Neural cell (in vitro differentiated cells): ENCODE data around the gene C10orf120. TPM values are rescaled to one million over a fixed set of nuclear protein-coding genes. Genes with fewer than 3 reads are reported as not detected.
A peak's percentile ranks its signal among the peaks of the same experiment; 100 is the strongest.

Experiments
- H2AFZ ChIP-seq: fragments of 200-600, 300-800 bp; sonication (generic), shearing (Covaris generic); 2 replicates; pipeline ENCODE4 v1.6.0; 2014; ENCODE audit warnings: low read depth, mild to moderate bottlenecking, antibody characterized with exemption, low read length, moderate library complexity
- H3F3A ChIP-seq: fragments of 200-600 bp; shearing (Covaris generic); 2 replicates; pipeline ENCODE4 v1.6.1; 2016; ENCODE audit warnings: mild to moderate bottlenecking, moderate library complexity, mixed read lengths, antibody characterized with exemption, low read length; ENCODE audit not compliant: insufficient read depth, poor library complexity, severe bottlenecking
- H3K27ac ChIP-seq: fragments of 200-600, 300-800 bp; sonication (generic), shearing (Covaris generic); 2 replicates; pipeline ENCODE4 v1.5.1; 2014; ENCODE audit warnings: mild to moderate bottlenecking, low read length, moderate library complexity
- H3K27me3 ChIP-seq: fragments of 300-800, 200-600 bp; sonication (generic), shearing (Covaris generic); 2 replicates; pipeline ENCODE4 v1.6.0; 2014; ENCODE audit warnings: mild to moderate bottlenecking, low read depth, low read length, moderate library complexity; ENCODE audit not compliant: insufficient read depth
- H3K36me3 ChIP-seq: fragments of 300-800, 200-600 bp; sonication (generic), shearing (Covaris generic); 2 replicates; pipeline ENCODE4 v1.5.1; 2014; ENCODE audit warnings: mild to moderate bottlenecking, antibody characterized with exemption, low read length, moderate library complexity; ENCODE audit not compliant: insufficient read depth
- H3K4me2 ChIP-seq: fragments of 300-800, 200-600 bp; sonication (generic), shearing (Covaris generic); 2 replicates; pipeline ENCODE4 v1.6.0; 2014; ENCODE audit warnings: mild to moderate bottlenecking, low read length
- H3K4me3 ChIP-seq: fragments of 300-800, 200-600 bp; sonication (generic), shearing (Covaris generic); 2 replicates; pipeline ENCODE4 v1.5.1; 2014; ENCODE audit warnings: mild to moderate bottlenecking, low read length, moderate library complexity
- H3K79me2 ChIP-seq: fragments of 200-600 bp; shearing (Covaris generic); replicated peaks from 2 replicates; pipeline ENCODE4 v1.6.0; 2014; ENCODE audit warnings: mild to moderate bottlenecking, low read length, moderate library complexity; ENCODE audit not compliant: insufficient read depth
- H3K9ac ChIP-seq: fragments of 300-800, 200-600 bp; sonication (generic), shearing (Covaris generic); 2 replicates; pipeline ENCODE4 v1.6.1; 2016; ENCODE audit warnings: mild to moderate bottlenecking, low read length, mixed read lengths
- H3K9me2 ChIP-seq: fragments of 200-600 bp; shearing (Covaris generic); 2 replicates; pipeline ENCODE4 v1.6.1; 2016; ENCODE audit warnings: mild to moderate bottlenecking, low read length, mixed read lengths; ENCODE audit not compliant: insufficient read depth
- H3K9me3 ChIP-seq: fragments of 200-600, 300-800 bp; sonication (generic), shearing (Covaris generic); 2 replicates; pipeline ENCODE4 v1.6.1; 2016; ENCODE audit warnings: mild to moderate bottlenecking, mixed run types, low read length, moderate library complexity, mixed read lengths
- H4K20me1 ChIP-seq: fragments of 200-600 bp; shearing (Covaris generic); 2 replicates; pipeline ENCODE4 v1.6.1; 2016; ENCODE audit warnings: mild to moderate bottlenecking, mixed run types; ENCODE audit not compliant: insufficient read depth
- EP300 ChIP-seq: fragments of 450-650 bp; conservative IDR thresholded peaks from 2 replicates; pipeline ENCODE4 v1.6.1; 2014; ENCODE audit warnings: antibody characterized with exemption, mild to moderate bottlenecking, moderate library complexity; ENCODE audit not compliant: poor library complexity, severe bottlenecking
- EZH2 ChIP-seq: fragments of 200-600, 300-800 bp; shearing (Covaris generic), sonication (generic); IDR thresholded peaks from 2 replicates; pipeline ENCODE4 v1.6.1; 2014; ENCODE audit warnings: antibody characterized with exemption, low read length, borderline replicate concordance, mild to moderate bottlenecking; ENCODE audit not compliant: insufficient read depth, poor library complexity, severe bottlenecking
- MXI1 ChIP-seq: fragments of 450-650 bp; conservative IDR thresholded peaks from 2 replicates; pipeline ENCODE4 v1.6.1; 2014; ENCODE audit warnings: antibody characterized with exemption, mild to moderate bottlenecking; ENCODE audit not compliant: poor library complexity, severe bottlenecking
- POLR2AphosphoS5 ChIP-seq: IDR thresholded peaks from 2 replicates; pipeline ENCODE4 v1.6.1; 2012
- RAD21 ChIP-seq: fragments of 450-650 bp; conservative IDR thresholded peaks from 2 replicates; pipeline ENCODE4 v1.6.1; 2014; ENCODE audit warnings: antibody characterized with exemption, mild to moderate bottlenecking, moderate library complexity
- SMC3 ChIP-seq: fragments of 450-650 bp; conservative IDR thresholded peaks from 2 replicates; pipeline ENCODE4 v1.6.1; 2014; ENCODE audit warnings: antibody characterized with exemption, mild to moderate bottlenecking, moderate library complexity; ENCODE audit not compliant: poor library complexity
- TAF1 ChIP-seq: IDR thresholded peaks from 2 replicates; pipeline ENCODE4 v1.6.1; 2012; ENCODE audit warnings: low read depth
- polyA plus RNA-seq: library from polyadenylated mRNA; depleted of rRNA; stranded (reverse); fragments of >200 nt; gene quantifications from 2 replicates; pipeline ENCODE4 v1.2.3, GENCODE V29; 2014
- TF ChIP-seq, protein P1 (sequence below): IDR thresholded peaks from 2 replicates; pipeline ENCODE4 v1.6.1; 2012; ENCODE audit warnings: borderline replicate concordance
- TF ChIP-seq, protein P2 (sequence below): fragments of 450-650 bp; IDR thresholded peaks from 2 replicates; pipeline ENCODE4 v1.5.1; 2014; ENCODE audit warnings: antibody characterized with exemption, mild to moderate bottlenecking, moderate library complexity; ENCODE audit not compliant: poor library complexity, severe bottlenecking

C10orf120 gene
- polyA plus RNA-seq, 1 donor from 2014 or later, result not detected

DNA sequence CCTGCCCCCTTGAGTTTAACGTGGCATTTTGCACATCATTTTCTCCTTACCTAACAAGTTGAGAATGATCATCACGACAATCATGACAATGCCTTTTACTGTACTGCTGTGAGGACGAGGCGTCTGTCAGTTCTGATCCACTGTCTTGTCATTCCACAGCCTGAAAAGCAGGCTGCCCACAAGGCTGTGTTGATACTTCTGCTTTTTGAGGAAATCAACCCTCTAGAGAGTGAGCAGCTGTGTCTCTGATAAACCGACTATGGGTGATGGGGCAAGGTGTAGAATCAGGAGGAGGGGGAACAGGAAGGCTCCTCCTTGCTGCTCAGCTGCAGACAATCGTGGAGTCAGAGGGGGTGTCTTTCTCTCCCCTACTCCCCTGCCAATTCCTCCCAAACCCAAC lies 30.6 kb upstream of the C10orf120 start:
- TF ChIP-seq, protein P1, sequence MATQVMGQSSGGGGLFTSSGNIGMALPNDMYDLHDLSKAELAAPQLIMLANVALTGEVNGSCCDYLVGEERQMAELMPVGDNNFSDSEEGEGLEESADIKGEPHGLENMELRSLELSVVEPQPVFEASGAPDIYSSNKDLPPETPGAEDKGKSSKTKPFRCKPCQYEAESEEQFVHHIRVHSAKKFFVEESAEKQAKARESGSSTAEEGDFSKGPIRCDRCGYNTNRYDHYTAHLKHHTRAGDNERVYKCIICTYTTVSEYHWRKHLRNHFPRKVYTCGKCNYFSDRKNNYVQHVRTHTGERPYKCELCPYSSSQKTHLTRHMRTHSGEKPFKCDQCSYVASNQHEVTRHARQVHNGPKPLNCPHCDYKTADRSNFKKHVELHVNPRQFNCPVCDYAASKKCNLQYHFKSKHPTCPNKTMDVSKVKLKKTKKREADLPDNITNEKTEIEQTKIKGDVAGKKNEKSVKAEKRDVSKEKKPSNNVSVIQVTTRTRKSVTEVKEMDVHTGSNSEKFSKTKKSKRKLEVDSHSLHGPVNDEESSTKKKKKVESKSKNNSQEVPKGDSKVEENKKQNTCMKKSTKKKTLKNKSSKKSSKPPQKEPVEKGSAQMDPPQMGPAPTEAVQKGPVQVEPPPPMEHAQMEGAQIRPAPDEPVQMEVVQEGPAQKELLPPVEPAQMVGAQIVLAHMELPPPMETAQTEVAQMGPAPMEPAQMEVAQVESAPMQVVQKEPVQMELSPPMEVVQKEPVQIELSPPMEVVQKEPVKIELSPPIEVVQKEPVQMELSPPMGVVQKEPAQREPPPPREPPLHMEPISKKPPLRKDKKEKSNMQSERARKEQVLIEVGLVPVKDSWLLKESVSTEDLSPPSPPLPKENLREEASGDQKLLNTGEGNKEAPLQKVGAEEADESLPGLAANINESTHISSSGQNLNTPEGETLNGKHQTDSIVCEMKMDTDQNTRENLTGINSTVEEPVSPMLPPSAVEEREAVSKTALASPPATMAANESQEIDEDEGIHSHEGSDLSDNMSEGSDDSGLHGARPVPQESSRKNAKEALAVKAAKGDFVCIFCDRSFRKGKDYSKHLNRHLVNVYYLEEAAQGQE, result no peak
- TF ChIP-seq, protein P2, sequence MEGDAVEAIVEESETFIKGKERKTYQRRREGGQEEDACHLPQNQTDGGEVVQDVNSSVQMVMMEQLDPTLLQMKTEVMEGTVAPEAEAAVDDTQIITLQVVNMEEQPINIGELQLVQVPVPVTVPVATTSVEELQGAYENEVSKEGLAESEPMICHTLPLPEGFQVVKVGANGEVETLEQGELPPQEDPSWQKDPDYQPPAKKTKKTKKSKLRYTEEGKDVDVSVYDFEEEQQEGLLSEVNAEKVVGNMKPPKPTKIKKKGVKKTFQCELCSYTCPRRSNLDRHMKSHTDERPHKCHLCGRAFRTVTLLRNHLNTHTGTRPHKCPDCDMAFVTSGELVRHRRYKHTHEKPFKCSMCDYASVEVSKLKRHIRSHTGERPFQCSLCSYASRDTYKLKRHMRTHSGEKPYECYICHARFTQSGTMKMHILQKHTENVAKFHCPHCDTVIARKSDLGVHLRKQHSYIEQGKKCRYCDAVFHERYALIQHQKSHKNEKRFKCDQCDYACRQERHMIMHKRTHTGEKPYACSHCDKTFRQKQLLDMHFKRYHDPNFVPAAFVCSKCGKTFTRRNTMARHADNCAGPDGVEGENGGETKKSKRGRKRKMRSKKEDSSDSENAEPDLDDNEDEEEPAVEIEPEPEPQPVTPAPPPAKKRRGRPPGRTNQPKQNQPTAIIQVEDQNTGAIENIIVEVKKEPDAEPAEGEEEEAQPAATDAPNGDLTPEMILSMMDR, result no peak
- Histone ChIP-seq H3K36me3 (no peaks in the 10 kb centered on the region), H3K27ac (no peak overlapping the region), H3K9me2 (no peaks in the 10 kb centered on the region), H3K4me2 (no peak overlapping the region), H3K4me3 (peak overlapping the region; percentile 27), H3K9ac (no peak overlapping the region), H2AFZ (no peak overlapping the region), H3K79me2 (no peaks in the 10 kb centered on the region), H3F3A (no peaks in the 10 kb centered on the region), H3K27me3 (no peaks in the 10 kb centered on the region), H3K9me3 (no peaks in the 10 kb centered on the region), H4K20me1 (no peaks in the 10 kb centered on the region)

DNA sequence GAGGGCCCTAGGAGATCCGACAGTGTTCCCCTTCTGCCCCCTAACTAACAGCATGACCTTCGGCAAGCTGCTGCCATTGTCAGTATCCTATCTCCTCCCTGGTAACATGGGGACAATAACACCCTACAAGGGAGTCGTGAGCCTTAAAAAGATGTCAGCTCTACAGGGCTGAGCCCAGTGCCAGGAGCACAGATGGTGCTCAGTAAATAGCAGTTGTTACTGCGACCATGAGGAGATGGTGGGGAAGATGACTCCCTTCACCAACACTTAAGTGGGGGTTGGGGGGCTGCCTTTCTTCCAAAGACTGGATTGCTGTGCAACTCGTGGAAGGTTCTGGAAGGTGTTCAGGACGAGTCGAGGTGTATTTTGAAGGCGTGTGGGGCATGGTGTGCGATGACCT lies 29.5 kb upstream of the C10orf120 start:
- no peaks in the 10 kb centered on the region for H3F3A ChIP-seq
- H3K79me2 ChIP-seq, result no peaks in the 10 kb centered on the region
- no peak overlapping the region for H2AFZ ChIP-seq
- no peak overlapping the region for H3K9ac ChIP-seq
- no peaks in the 10 kb centered on the region for H3K27me3 ChIP-seq
- no peak overlapping the region for H3K4me3 ChIP-seq
- TF ChIP-seq SMC3, result no peak
- TF ChIP-seq, protein P2, result no peak
- no peak for TF ChIP-seq POLR2AphosphoS5
- no peak for TF ChIP-seq TAF1
- TF ChIP-seq MXI1, result no peak
- TF ChIP-seq EZH2, result no peak
- no peak for TF ChIP-seq RAD21
- TF ChIP-seq, protein P1, result no peak
- TF ChIP-seq EP300, result no peak
- H3K4me2 ChIP-seq, result no peak overlapping the region
- H4K20me1 ChIP-seq, result no peaks in the 10 kb centered on the region
- H3K9me2 ChIP-seq, result no peaks in the 10 kb centered on the region
- no peak overlapping the region for H3K27ac ChIP-seq
- H3K36me3 ChIP-seq, result no peaks in the 10 kb centered on the region
- no peaks in the 10 kb centered on the region for H3K9me3 ChIP-seq
